Fibroblast of upper back skin (primary cell): ENCODE data around the gene LGR4.
A peak's percentile ranks its signal among the peaks of the same experiment; 100 is the strongest.
"Not testable (repeated sequence)": the region's sequence is repeated elsewhere in the genome, so short reads cannot be mapped to it uniquely, and the experiment has no call there.

ENCODE experiments used
- DNase-seq: peaks from one replicate; pipeline ENCODE4 v3.0.0-alpha.2; 2013

Gene LGR4

DNA sequence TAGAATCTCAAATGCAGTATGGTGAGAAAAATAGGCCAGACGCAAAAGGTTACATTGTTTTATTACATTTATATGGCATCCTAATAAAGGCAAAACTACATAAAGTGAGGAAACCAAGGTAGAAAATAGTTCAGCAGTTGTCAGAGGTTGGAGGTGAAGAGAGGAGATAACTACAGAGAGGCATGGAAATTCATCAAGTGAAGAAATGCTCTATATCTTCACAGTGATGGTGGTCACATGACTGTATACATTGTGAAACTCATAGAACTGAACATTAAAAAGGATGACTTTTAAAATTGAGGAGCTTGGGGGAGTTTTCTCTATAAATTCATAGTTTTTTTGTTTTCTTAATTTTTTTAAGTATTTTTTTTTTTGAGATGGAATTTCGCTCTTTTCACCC, 14.4 kb downstream of the LGR4 start:
- no peak for DNase-seq

DNA sequence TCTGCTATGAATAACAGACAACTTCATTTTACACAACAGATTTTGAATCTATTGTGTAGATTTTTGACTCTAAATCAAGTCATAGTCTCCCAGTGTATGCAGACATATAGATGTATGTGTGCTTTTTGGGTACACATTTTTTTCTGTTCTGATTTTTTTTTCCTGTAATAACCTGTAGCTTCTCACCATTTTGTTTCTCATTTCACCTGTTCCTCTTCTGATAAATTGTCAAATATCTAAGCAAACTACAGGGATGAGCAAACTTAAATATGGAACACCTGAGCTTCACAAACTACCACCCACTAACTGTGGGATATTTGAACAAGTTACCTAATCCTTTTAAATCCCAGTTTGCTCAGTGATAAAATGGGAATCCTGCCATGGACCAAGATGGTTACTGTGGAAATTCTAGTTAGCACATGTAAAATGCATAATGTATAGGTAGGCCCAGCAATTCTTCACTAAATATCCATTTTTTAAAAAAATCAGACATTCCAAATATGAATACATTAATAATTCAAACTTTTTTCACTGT, 15.7 kb downstream of the LGR4 start:
- DNase-seq: no peak

DNA sequence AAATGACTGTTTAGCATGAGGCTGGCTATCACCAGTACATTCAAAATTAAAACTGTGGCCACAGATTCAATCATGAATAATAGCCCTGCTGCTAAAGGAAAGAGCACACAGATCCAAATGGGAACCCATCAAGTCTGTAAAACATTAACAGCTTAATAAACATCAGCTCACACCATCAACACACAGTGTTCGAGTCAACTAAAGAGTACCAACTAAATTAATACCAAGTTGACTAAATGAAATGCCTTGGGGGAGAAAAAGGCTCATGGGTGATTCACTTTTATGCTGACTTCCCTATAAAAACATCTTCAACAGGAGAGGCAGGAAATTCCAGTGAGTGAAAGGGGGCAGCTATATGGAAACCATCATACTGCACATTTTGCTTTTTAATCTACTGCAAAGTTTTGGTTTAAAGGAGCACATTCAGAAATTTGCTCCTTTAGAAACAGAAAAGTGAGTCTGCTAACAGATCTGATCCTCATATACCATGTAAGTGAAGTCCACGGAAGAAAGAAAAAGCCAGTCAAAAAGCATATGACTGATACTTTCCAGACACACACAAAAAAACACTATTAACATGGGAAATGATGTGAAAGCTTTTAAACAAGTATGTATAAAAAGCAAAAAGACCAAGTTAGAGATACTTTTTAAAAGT, 16.3 kb downstream of the LGR4 start:
- peak; percentile 68 for DNase-seq

DNA sequence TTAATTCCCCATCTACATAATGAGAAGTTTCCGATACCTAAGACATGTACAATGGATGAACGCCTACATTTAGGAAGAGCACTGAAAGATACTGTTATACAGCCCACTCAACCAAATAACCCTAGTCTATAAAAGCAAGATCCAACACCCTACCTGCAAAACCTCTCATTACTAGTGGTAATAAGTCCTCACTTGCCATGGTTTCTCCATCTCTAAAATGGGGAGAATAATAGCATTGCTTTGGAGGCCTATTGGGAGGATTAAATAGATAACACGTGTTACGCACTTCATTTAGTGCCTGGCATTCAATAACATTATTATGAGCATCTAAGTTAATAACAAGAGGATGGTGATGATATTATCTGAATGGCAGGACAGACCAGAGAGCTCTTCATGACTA, 16.9 kb downstream of the LGR4 start:
- DNase-seq: no peak

DNA sequence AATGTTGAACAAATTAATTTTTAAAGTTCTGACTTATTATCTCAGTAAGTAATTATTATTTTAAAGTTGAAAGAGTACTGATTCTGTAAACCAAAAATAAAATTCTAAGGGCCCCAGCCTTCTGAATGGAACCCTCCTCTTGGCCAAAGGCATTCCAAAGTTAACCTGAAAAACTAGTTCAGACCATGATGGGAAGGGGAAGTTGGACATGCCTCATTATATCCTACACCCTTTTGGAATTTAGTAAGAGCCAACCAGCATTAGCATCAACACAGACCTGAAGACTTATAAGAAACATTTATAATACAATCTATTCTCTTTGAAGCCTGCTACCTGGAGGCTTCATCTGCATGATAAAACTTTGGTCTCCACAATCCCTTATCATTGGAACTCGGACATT, 18.9 kb downstream of the LGR4 start:
- no peak for DNase-seq

DNA sequence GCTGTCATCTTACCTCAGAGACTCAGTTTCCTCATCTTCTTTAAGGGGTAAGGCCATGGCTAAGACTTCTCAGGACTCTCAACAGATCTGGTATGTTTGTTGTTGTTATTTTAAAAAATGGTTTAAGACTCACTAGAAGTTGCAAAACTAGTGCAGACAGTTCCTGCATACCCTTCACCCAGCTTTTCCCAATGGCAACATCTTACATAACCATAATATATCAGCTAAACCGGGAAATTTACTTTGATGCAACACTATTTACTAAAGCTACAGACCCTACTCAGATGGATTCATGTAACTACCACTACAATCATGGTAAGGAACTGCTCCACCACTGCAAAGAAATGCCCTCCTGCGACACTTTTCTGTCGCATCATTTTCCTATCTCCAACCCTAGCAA, 20.4 kb downstream of the LGR4 start:
- no peak for DNase-seq

DNA sequence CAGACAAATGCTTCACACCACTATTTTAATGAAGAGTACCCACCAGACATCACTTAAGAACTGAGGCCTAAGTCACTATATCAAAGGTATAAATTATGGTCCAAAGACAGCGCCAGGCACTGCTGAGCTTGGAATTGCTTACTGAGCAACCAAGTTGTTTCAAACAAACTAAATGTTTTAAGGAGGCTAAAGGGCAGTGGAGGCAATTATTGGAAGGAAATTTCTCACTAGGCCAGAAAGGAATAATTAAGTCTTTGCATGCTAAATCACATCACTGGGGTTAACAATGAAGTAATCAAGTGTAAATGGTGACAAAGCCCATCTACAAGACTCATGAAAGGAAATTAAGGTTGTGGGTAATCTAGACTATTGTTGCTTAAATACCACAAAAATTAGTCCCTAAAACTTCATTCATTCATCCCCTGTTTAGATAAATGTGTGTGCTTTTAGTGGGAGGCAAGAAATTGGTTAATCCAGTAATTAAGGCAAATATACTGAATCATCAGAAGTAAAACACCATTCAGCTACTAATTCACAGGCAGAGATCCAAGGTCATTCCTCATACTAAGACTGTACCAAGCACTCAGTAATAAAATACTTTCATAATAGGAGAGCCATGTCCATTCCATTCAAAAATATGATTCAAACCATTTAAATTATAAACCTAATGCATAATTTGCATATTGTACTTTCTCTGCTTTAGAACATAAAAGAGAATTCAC, 21.2 kb downstream of the LGR4 start:
- DNase-seq: no peak

DNA sequence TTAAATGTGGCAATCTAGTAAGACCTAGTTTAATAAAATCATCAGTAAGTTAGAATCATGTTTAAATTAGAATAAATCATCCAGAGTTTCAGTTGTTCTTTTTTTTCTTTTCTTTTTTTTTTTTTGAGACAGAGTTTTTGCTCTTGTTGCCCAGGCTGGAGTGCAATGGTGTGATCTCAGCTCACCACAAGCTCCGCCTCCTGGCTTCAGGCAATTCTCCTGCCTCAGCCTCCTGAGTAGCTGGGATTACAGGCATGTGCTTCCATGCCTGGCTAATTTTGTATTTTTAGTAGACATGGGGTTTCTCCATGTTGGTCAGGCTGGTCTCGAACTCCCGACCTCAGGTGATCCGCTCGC, 24.4 kb downstream of the LGR4 start:
- not testable (repeated sequence) for DNase-seq

DNA sequence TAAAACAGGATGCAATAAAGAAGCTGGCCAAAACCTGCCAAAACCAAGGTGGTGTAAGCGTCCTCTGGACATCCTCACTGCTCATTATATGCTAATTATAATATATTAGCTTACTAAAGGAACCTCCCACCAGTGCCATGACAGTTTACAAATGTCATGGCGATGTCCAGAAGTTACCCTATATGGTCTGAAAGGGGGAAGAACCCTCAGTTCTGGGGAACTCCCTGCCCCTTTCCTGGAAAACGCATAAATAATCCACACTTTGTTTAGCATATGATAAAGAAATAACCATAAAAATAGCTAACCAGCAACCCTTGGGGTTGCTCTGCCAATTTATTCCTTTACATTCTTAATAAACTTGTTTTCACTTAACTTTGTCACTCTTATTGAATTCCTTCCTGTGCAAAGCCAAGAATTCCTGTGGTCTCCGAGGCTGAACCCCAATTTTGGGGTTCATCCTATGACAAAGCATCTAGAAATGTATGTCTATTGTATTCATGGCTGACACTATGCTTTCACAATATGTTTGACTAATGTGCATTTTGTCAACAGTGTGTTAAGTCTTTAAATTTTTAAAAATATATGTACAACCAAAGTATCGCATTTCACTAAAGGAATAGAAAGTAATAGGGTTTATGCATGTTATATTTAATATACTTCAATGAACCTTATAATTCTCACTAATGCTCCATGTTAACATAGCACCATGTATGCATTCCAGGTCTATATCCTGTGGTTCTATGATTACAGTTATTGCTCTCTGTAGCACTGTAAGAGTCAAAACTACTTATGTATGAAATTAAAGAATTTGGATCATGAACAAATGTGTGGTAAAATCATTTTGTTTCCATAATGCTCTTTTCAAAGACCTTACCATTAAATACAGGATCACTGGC, 25.1 kb downstream of the LGR4 start:
- DNase-seq: peak; percentile 80

DNA sequence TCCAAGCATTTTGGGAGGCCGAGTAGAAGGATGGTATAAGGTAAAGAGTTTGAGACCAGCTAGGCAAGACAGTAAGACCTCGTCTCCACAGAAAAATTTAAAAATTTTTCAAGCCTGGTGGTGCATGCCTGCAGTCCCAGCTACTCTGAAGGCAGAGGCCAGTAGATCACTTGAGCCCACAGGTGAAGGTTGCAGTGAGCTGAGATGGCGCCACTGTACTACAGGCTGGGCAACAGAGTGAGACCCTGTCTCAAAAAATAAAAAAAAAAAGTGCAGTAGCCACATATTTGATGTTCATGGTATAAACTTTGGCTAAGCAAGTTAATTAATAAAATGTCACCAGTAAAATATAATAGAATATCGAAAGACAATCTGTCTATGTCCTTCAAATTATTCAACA, 27.0 kb downstream of the LGR4 start:
- no peak for DNase-seq

DNA sequence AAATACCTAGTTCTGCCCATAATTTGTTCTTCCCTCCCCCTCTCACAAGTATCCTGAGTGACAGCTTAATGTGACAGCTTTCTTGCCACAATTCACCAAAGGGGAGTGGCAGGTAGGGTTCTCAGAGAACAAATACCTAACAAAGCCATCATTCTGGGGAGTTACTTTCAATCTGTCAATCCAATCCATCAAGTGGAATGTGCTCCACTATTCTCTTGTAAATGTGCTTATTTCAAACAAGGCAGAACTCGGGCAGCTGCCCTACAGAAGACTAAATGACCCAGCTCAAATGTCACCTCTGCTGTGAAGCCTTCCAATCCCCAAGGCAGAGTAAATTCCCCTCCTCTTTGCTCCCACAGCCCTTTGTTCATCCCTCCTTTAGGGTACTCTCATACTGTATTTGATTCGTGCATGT, 27.8 kb downstream of the LGR4 start:
- no peak for DNase-seq

DNA sequence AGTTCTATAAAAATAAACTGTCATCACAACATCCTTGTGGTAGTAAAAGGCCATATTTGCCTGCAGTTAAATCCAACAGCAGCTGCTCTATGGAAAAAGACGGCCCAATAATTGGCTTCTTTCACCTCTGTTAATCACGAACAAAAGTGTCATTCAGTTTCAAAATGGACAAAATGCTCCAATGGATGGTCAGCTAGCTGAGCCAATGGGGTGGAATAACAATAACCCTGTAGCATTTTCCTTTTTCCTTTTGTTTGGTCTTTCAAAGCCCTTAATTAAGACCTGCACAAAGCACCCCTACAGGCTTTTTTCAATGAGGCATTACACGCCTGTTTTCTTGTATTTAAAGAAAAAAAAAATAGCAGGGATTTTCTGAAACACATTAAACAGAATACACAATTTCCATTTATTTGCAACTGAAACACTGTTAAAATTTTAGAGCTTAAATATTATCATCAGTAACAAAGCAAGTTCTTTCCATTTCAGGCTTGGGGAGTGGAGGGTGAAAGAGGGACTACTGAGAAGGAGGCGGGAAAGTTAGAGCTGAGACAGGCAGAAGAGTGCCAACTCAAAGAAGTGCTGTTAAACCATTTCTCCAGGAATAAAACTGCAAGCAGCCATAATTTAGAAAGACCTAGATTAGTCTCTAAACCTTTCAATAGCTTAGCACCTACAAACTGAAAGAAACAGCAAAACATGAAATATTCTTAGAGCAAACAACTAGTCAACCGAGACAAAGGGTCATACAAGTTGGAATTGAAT, 28.7 kb downstream of the LGR4 start:
- DNase-seq: no peak

DNA sequence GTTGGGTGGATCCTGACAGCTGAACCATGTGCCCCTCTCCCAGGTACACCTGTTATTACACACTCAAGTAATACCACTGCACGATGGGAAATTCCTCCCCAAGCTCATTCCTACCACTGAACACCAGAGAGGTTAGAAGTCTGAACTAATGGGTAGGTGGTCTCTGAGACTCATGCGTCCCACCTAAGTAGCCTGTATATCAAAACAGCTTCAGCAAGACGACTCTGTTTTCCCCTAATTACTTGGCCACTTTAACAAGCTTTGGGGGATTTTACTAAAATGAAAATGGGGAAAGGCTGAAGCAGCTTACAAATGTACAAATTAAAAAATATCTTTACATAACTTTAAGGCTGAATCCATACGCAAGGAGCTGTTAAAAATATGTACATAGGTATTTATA, 29.4 kb downstream of the LGR4 start:
- DNase-seq: no peak

DNA sequence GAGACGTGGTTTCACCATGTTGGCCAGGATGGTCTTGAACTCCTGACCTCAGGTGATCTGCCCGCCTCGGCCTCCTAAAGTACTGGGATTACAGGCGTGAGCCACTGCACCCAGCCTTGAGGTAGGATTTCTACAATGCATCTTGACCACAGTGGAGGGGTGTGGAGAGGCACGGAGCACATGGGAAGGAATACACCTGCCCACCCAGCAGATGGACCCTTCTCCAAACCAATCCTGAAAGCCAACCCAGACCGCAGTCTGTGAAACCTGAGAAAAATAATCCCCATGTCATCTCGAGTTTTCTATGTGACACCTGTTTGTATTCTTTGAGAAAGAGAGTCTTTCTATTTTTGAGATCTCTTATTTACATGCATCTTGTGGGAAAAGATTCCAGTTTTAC, 32.5 kb downstream of the LGR4 start:
- no peak for DNase-seq

DNA sequence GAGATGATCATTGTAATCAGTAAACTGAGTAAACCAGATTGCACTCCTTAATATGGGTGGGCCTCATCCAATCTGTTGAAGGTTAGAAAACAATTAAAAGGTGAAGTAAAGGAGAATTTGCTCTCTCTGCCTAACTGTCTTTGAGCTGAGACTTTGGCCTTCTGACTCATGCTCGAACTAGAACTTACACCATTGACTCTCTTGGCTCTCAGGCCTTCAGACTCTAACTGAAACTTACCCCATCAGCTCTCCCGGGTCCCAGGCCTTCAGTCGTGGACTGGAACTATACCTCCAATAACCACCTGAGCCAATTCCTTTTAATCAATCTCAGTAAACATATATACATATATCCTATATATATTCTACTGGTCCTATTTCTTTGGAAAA, 34.0 kb downstream of the LGR4 start:
- DNase-seq: no peak

DNA sequence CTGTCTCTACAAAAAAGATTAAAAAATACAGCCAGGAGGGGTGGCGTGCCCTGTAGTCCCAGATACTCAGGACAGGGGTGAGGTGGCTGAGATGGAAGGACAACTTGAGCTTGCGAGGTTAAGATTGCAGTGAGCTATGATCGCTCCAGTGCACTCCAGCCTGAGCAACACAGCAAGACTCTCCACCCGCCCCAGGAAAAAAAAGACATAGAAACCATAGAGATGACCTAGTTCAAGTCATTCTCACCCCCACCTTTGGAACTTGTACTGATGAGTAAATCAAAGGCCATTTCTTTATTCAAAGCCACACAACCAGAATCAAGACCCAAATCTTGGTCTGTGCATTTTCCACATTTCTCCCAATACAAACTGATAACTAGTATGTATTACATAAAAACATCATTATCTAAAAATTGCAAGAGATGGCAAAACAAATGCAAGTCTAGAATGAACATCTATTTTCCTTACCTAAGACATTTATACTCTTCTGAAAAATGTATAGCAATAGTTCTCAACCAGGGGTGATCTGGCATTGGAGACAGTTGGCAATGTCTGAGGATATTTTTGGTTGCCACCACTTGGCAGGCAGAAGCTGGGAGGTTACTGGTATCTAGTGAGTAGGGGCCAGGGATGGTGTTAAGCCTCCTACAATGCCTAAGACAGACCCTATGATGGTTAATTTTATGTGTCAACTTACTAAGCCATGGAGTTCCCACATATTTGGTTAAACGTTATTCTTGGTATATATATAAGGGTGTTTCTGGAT, 34.6 kb downstream of the LGR4 start:
- DNase-seq: no peak

DNA sequence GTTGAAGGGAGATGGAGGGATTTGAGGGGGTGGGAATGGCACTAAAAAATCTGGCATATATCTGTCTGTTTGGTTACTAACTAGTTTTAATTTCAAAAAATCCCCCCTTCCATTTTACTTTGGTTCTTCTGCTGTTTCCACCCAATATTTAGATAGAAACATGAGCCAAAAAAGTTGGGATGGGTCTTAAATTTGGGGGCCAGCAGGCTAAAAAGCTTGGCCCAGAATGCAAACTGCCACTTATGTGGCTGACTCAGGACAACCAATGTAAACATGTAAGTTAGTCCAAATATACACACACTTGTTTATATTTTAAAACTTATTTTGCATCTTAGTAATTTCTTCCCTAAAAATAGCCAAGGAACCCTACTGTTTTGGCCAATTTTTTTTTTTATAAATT, 35.7 kb downstream of the LGR4 start:
- DNase-seq: no peak

DNA sequence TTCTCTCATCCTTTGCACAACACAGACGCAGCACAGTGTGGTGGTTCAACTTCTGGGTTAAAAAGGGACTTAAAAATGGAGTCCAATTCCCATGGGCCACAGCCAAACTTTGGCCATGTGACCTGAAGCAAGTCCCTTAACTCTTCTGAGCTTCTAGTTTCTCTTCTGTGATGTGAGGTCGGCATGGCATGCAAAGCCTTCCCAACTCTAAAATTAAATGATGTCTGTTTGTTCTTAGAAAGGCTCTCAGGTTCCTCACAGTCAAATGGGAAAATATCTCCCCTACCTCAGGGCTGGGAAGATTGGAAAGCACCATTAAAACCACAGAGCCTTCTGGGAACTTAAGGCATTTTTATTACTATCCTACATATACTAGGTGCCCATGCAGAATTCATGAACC, 38.8 kb downstream of the LGR4 start:
- DNase-seq: no peak

DNA sequence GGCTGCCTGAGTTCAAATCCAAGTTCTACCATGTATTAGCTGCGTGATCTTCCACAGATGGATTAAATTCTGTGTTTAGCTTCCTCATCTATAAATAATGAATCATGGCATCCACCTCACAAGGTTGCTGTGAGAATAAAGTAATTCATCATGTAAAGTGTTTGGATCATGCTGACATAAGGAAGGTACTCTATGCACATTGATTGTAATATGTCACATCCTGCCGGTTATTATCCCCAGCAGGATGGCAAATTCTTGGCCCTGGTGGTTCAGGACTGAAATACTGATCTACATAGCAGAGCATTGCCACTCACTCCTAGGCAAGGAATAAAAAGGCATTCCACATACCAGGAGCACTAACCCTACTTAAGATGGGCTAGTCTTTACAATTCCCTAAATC, 40.8 kb downstream of the LGR4 start:
- peak; percentile 31 for DNase-seq

DNA sequence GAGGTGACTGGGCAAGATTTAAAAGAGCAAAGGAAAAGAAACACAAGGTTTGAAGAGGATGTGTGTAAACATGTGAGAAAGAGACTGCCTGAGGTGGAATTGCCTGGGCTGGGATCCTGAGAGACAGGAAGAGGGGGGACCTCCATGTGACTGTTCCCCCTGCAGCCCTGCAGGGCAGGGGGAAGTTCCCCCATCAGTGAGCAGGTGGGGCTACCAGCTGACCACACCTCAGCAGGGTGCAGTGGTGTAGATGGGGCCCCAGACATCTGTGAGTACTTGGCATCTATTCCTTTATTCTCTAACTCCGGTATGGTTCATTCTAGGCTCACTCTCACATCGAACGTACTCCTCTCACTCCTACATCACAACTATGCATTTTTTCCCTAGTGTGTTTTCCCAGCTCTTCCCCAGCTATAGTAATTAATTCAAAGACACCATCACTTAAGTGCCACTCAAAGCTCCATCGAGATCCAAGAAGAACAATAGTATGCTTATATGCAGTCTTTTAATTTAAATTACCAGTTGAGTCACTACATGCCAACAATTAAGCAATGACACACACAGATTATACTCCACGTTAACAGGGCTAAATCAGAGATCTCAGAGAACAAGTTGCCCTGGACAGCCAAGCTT, 42.7 kb downstream of the LGR4 start:
- peak; percentile 8 for DNase-seq

DNA sequence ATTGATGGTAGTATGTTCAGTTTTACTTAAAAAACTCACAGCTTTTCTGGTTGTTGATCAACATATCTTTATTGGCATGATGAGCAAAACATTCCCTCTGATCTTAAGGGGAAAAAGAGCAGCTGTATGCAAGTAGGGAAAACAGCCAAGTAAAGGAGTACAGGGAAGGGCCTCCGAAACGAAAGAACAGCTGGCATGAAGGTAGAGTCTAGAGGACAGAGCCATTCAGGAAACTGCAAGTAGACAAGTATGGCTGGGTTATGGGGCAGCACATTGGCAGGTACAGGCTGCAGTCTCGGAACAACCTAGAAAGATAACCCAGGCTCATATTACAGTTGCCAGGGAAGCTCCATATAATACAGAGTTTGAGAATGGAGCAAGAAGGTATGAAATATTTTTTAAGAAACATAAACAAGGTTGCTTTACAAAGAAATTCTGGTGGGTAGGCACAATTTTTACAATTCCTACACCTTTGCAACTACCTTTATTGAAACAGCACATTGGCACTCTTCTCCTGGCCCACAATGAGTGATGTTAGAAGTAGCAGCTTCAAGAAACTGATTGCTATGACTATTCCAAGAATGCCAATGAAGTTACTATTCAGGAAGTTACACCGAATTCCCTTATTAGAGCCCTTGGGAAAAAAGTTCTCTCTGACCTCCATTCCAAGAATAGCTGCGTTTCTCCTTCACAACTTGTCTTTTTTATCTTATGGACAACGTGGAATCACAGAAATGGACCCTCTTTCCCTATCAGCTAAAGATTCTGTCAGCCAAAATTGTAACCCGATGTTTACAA, 45.2 kb downstream of the LGR4 start:
- peak; percentile 63 for DNase-seq
